ENCODE measurements around the gene ACAP2.

ACAP2 gene

GRCh38 chr3:195386739-195387138 lies 56.1 kb downstream of the ACAP2 start:
- Histone ChIP-seq H3K4me3 (ENCODE audit: low read depth in 1 of 2, low read length in 1 of 2) (no peak overlapping the region), H3K27me3 (no peaks in the 10 kb centered on the region), H3K9me3 (no peaks in the 10 kb centered on the region), H3K36me3 (peaks cover 35% of the 10 kb centered on the region), H3K27ac (no peak overlapping the region), H3K4me1 (ENCODE audit: control insufficient read depth in 1 of 2, insufficient read depth in 1 of 2, low read depth in 1 of 2, low read length in 1 of 2) (no peaks in the 10 kb centered on the region)
- TF ChIP-seq, protein P1, sequence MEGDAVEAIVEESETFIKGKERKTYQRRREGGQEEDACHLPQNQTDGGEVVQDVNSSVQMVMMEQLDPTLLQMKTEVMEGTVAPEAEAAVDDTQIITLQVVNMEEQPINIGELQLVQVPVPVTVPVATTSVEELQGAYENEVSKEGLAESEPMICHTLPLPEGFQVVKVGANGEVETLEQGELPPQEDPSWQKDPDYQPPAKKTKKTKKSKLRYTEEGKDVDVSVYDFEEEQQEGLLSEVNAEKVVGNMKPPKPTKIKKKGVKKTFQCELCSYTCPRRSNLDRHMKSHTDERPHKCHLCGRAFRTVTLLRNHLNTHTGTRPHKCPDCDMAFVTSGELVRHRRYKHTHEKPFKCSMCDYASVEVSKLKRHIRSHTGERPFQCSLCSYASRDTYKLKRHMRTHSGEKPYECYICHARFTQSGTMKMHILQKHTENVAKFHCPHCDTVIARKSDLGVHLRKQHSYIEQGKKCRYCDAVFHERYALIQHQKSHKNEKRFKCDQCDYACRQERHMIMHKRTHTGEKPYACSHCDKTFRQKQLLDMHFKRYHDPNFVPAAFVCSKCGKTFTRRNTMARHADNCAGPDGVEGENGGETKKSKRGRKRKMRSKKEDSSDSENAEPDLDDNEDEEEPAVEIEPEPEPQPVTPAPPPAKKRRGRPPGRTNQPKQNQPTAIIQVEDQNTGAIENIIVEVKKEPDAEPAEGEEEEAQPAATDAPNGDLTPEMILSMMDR (IDR thresholded peaks at IDR 0.05) = no peak

GRCh38 chr3:195385526-195385925 lies 57.3 kb downstream of the ACAP2 start:
- H3K27ac ChIP-seq = peak overlapping the region; percentile 53
- H3K4me3 ChIP-seq (ENCODE audit: low read depth in 1 of 2, low read length in 1 of 2) = no peak overlapping the region
- H3K4me1 ChIP-seq (ENCODE audit: control insufficient read depth in 1 of 2, insufficient read depth in 1 of 2, low read depth in 1 of 2, low read length in 1 of 2) = no peaks in the 10 kb centered on the region
- TF ChIP-seq, protein P1 (IDR thresholded peaks at IDR 0.05) = no peak
- H3K36me3 ChIP-seq = peaks cover 30% of the 10 kb centered on the region
- H3K27me3 ChIP-seq = no peaks in the 10 kb centered on the region
- no peaks in the 10 kb centered on the region for H3K9me3 ChIP-seq

GRCh38 chr3:195384952-195385351 lies 57.9 kb downstream of the ACAP2 start:
- Histone ChIP-seq H3K4me1 (ENCODE audit: control insufficient read depth in 1 of 2, insufficient read depth in 1 of 2, low read depth in 1 of 2, low read length in 1 of 2) (no peaks in the 10 kb centered on the region), H3K27me3 (no peaks in the 10 kb centered on the region), H3K9me3 (no peaks in the 10 kb centered on the region), H3K27ac (no peak overlapping the region), H3K4me3 (ENCODE audit: low read depth in 1 of 2, low read length in 1 of 2) (no peak overlapping the region), H3K36me3 (peaks cover 25% of the 10 kb centered on the region)
- TF ChIP-seq, protein P1 (IDR thresholded peaks at IDR 0.05) = no peak

- H3K27me3 ChIP-seq = no peaks in the 10 kb centered on the region
Measured at GRCh38 chr3:195372220-195372619, 70.6 kb downstream of the ACAP2 start.

DNA sequence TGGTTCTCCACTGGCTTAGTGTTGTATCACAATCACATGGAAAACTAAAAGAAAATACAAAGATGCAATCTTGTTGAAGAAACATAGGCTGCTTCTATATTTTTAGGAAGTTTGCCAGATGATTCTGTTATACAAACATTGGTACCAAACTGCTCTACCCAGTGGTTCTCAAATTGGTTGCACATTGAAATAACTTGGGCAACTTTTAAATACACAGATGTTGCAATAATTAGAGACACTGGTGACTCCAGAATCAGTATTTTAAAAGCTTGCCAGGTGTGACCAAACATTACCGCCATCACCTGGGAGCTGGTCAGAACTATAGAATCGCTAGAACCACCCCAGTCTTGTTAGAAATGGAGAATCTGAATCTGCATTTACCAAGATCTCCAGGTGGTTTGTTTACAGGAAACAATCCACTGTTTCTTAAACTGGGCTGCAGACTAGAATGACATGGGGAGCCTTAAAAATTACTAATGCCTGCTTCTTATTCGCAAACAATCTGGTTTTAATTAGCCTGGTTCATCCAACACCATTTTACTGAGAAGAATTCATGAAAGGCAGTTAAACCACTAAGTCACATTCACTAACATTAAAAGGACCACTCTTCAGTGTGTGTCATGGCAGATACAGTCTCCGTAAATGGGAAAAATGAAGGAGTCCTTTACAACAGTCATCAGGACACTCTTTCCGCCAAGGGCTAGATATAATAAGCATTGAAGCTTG lies 76.5 kb downstream of the ACAP2 start:
- Histone ChIP-seq H3K27me3 (no peaks in the 10 kb centered on the region), H3K4me3 (ENCODE audit: low read depth in 1 of 2, low read length in 1 of 2) (no peak overlapping the region), H3K27ac (peak overlapping the region; percentile 40), H3K36me3 (peaks cover 31% of the 10 kb centered on the region), H3K4me1 (ENCODE audit: control insufficient read depth in 1 of 2, insufficient read depth in 1 of 2, low read depth in 1 of 2, low read length in 1 of 2) (peaks cover 0 to 5% of the 10 kb centered on the region in 2 experiments), H3K9me3 (no peaks in the 10 kb centered on the region)
- TF ChIP-seq, protein P1 (IDR thresholded peaks at IDR 0.05) = no peak

More at GRCh38 chr3:195372220-195372619, 70.6 kb downstream of the ACAP2 start:
- Histone ChIP-seq H3K9me3 (no peaks in the 10 kb centered on the region), H3K27ac (no peak overlapping the region), H3K36me3 (peaks cover 62% of the 10 kb centered on the region), H3K4me3 (ENCODE audit: low read depth in 1 of 2, low read length in 1 of 2) (no peak overlapping the region), H3K4me1 (ENCODE audit: control insufficient read depth in 1 of 2, insufficient read depth in 1 of 2, low read depth in 1 of 2, low read length in 1 of 2) (peaks cover 2 to 7% of the 10 kb centered on the region in 2 experiments)
- TF ChIP-seq, protein P1 (IDR thresholded peaks at IDR 0.05) = no peak
